Measurements from ENCODE around the gene AFTPH. TPM values are rescaled to one million over a fixed set of nuclear protein-coding genes. Genes with fewer than 3 reads are reported as not detected.

AFTPH gene
- total and polyA plus RNA-seq, 9 of the 15 experiments (the other 6 are each of a cell fraction or from before 2014, with no cell fraction given), result 8.0 to 26.2 (median 13.8) TPM

DNA sequence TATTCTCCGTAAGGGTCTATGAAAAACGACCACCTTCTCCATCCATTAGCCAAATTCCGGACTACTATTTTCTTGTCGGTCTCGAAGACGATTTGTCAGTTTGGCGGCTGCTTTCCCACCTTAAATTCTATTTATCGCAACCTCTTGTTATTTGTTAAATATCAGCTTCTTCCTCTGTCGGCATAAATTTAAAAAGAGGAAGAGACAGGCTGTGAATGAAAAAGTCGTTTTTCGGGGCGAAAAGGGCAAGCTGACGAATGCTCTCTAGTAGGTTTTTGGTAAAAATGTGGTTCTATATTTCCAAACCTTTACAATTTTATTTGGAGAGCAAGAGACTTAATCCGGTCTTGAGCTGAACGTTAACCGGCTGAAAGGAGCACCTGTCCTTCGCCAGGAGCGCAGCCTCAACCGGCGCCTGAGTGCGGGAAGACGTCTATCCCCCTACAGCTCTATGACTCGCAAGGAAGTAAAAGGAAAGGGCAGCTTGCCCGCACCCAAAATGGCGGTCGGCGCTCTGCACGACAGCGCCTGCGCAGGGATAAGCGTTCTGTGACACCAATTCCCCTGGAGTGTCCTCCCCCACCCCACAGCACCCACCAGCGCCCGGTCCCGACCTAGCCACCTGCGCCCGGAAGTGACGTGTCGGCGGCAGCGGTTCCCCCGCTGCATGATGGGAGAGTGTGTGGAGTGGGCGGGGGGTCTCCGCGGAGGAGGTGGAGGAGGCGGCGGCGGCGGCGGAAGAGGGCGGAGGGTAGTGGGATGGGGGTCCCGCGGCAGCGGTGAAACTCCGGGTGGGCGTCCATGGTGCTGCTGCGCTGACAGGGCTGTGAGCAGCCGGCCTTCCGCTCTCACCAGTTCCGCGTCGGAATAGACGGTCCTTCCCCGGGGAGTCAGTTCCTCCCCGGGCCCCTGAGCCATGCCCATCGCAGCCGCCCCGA, at the start of gene AFTPH (continued):
- TF ChIP-seq REST (IDR thresholded peaks at IDR 0.05; ENCODE audit: borderline replicate concordance) (no peak), REST (CRISPR knock-in tag; IDR thresholded peaks at IDR 0.05; ENCODE audit: low read depth) (no peak), E2F5 (CRISPR knock-in tag; IDR thresholded peaks at IDR 0.05) (no peak), PRPF4 (IDR thresholded peaks at IDR 0.05; ENCODE audit: insufficient read depth, low read depth, low read length, poor library complexity, severe bottlenecking) (no peak), ZEB2 (IDR thresholded peaks at IDR 0.05) (no peak), DIDO1 (tag; IDR thresholded peaks at IDR 0.05; ENCODE audit: low read depth) (0 out of 2 replicates have a peak, but pooled peaks have one; percentile 59), SMARCE1 (IDR thresholded peaks at IDR 0.05) (peak; percentile 16; the same call in 1 of the 2 replicates), SLC30A9 (CRISPR knock-in tag; IDR thresholded peaks at IDR 0.05) (no peak), MCM7 (IDR thresholded peaks at IDR 0.05) (no peak), TCF7L2 (IDR thresholded peaks at IDR 0.05; ENCODE audit: low read depth, low read length) (0 out of 2 replicates have a peak, but pooled peaks have one; percentile 8), TAF15 (IDR thresholded peaks at IDR 0.05; ENCODE audit: low read depth, low read length) (no peak), FUS (optimal IDR thresholded peaks at IDR 0.05; ENCODE audit: low read depth, low read length) (no peak), TBP (optimal IDR thresholded peaks at IDR 0.05; ENCODE audit: low read depth, low read length) (peak; percentile 89), KDM5B (IDR thresholded peaks at IDR 0.05; ENCODE audit: insufficient replicate concordance, low read depth, low read length) (peak; percentile 90), RAD21 (CRISPR knock-in tag; conservative IDR thresholded peaks at IDR 0.05 in 1 of 2, IDR thresholded peaks at IDR 0.05 in 1 of 2) (peak in 1 of 2 experiments; percentile 17; a peak in 1 of 4 replicates), POLR2H (tag; IDR thresholded peaks at IDR 0.05; ENCODE audit: low read depth) (peak; percentile 86)
- TF ChIP-seq, protein P1, sequence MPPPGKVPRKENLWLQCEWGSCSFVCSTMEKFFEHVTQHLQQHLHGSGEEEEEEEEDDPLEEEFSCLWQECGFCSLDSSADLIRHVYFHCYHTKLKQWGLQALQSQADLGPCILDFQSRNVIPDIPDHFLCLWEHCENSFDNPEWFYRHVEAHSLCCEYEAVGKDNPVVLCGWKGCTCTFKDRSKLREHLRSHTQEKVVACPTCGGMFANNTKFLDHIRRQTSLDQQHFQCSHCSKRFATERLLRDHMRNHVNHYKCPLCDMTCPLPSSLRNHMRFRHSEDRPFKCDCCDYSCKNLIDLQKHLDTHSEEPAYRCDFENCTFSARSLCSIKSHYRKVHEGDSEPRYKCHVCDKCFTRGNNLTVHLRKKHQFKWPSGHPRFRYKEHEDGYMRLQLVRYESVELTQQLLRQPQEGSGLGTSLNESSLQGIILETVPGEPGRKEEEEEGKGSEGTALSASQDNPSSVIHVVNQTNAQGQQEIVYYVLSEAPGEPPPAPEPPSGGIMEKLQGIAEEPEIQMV (tag; conservative IDR thresholded peaks at IDR 0.05; ENCODE audit: low read depth), result no peak

Measured in K562 (cell line).